Activated CD4-positive, alpha-beta T cell treated with anti-CD3 and anti-CD28 coated beads for 36 hours (primary cell): ENCODE measurements around the gene FAM234B. TPM values are rescaled to one million over a fixed set of nuclear protein-coding genes. Genes with fewer than 3 reads are reported as not detected.

Source experiments
- total RNA-seq, 2 experiments: library from RNA; stranded (reverse); gene quantifications; one replicate each; pipeline ENCODE4 v1.2.3, GENCODE V29; 2021

The FAM234B gene
- total RNA-seq, 2 experiments from 2014 or later = 11.1 to 12.2 TPM

Other genes with a start within 250 kb of the FAM234B start
- gene DDX47, start 231.0 kb upstream of the FAM234B start, total RNA-seq = 10 to 100 TPM; 91.3 to 91.9 TPM
- under 1 TPM; 0.14 to 0.35 TPM for gene GPRC5A, start 152.8 kb upstream of the FAM234B start, total RNA-seq
- gene GPRC5D, start 92.2 kb upstream of the FAM234B start, total RNA-seq = not detected
- 10 to 100 TPM; 23.5 to 28.6 TPM for gene HEBP1, start 44.1 kb upstream of the FAM234B start, total RNA-seq
- not detected for gene GSG1, start 59.3 kb downstream of the FAM234B start, total RNA-seq
- 10 to 100 TPM; 12.9 to 16.6 TPM for gene EMP1, start 152.3 kb downstream of the FAM234B start, total RNA-seq